Measurements from ENCODE around the gene H2BK1.

- TF ChIP-seq POLR2A (IDR thresholded peaks at IDR 0.05) (no peak), CTCF (IDR thresholded peaks at IDR 0.05) (no peak)
Measured at GRCh38 chr7:151206914-151207313, 3.4 kb downstream of the H2BK1 start.

Data from lower leg skin (tissue), 3 donors.